Skeletal muscle tissue (tissue), 4 donors: ENCODE measurements around the gene PROM2. TPM values are rescaled to one million over a fixed set of nuclear protein-coding genes. Genes with fewer than 3 reads are reported as not detected.

Experiments used
- H3K27ac ChIP-seq: one replicate; pipeline ENCODE4 v1.7.0; 2013; ENCODE audit warnings: mild to moderate bottlenecking, low read depth, low read length, inconsistent platforms
- H3K27me3 ChIP-seq, 3 donors: one replicate each; pipeline ENCODE4 v1.7.0; 2013; ENCODE audit warnings: low read length in 3 of 3; ENCODE audit not compliant: control insufficient read depth in 3 of 3, insufficient read depth in 3 of 3
- H3K36me3 ChIP-seq, 3 donors: one replicate each; pipeline ENCODE4 v1.7.0; 2013; ENCODE audit warnings: low read length in 3 of 3; ENCODE audit not compliant: control insufficient read depth in 3 of 3, insufficient read depth in 3 of 3
- H3K4me1 ChIP-seq, 3 donors: one replicate each; pipeline ENCODE4 v1.7.0; 2013; ENCODE audit warnings: low read length in 3 of 3, mild to moderate bottlenecking in 3 of 3; ENCODE audit not compliant: control insufficient read depth in 3 of 3, insufficient read depth in 3 of 3
- H3K4me3 ChIP-seq, 3 donors: one replicate each; pipeline ENCODE4 v1.7.0; 2013; ENCODE audit warnings: low read length in 3 of 3
- H3K9ac ChIP-seq, 3 donors: one replicate each; pipeline ENCODE4 v1.7.0; 2013; ENCODE audit warnings: low read length in 3 of 3, mild to moderate bottlenecking in 3 of 3, moderate library complexity in 2 of 3, low read depth in 1 of 3
- H3K9me3 ChIP-seq, 3 donors: one replicate each; pipeline ENCODE4 v1.7.0; 2013; ENCODE audit warnings: low read length in 3 of 3; ENCODE audit not compliant: control insufficient read depth in 3 of 3
- total RNA-seq: library from RNA; depleted of rRNA; stranded (reverse); fragments of >200 nt; gene quantifications from one replicate; pipeline ENCODE4 v1.2.3, GENCODE V29; 2014
- donor health status: Osteomylitis.

The PROM2 gene
- total RNA-seq, 1 donor from 2014 or later, result under 0.01 TPM

- Histone ChIP-seq H3K4me3 (no peak overlapping the region), H3K9me3 (no peaks in the 10 kb centered on the region), H3K9ac (no peak overlapping the region)
These were observed 43.6 kb downstream of the PROM2 start for GRCh38 chr2:95317665-95318425.

GRCh38 chr2:95318431-95319220 lies 44.4 kb downstream of the PROM2 start:
- H3K9me3 ChIP-seq, result no peaks in the 10 kb centered on the region
- no peak overlapping the region for H3K4me3 ChIP-seq
- peaks cover 8 to 19% (median 16%) of the 10 kb centered on the region in 3 donors for H3K27me3 ChIP-seq
- H3K9ac ChIP-seq, result no peak overlapping the region
- H3K36me3 ChIP-seq, result no peaks in the 10 kb centered on the region
- H3K4me1 ChIP-seq, result no peaks in the 10 kb centered on the region
- H3K27ac ChIP-seq, result no peak overlapping the region

More at GRCh38 chr2:95317665-95318425, 43.6 kb downstream of the PROM2 start:
- H3K27me3 ChIP-seq, result peaks cover 8 to 27% (median 23%) of the 10 kb centered on the region in 3 donors
- no peaks in the 10 kb centered on the region for H3K36me3 ChIP-seq
- no peaks in the 10 kb centered on the region for H3K4me1 ChIP-seq
- no peak overlapping the region for H3K27ac ChIP-seq

DNA sequence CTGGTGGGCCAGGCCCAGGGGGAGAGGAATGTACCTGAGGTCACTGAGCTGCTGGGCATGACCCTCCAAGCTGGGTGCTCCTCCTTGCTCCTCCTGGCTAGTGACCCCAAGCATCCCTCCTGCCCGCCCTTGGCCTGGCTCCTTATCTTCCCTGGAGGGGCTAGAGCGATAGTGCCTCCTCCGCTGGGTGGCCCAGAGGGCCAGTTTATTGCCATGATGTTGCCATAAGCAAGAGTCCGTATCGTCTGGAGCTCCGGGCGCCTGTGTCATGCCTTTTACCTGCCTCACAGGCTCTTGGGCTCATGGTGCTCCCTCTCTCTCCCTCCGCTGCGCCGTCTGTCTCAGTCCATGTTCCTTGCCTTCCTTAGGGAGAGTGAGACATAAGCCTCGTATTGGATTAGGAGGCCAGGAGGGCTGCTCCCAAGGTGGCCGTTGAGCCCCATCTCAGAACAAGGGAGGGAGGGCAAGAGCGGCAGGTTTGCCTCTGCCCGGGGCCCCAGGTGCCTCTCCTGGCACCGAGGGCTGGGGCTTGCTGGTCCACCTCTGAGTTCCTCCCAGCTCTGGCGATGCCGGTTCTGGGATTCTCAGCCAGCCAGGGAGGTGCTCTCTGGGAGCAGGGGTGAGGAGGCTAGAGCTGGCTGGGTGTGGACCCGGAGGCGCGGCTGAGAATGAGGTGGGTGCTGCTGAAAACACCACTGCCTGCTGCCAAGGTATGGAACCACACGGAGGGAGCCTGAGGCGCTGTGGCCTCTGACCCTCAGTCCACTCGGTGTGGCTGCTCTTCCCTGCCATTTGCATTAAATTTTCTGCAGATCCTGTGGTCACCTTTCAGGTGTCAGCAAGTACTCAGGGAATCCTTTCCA lies 45.5 kb downstream of the PROM2 start:
- Histone ChIP-seq H3K27me3 (peaks cover 4 to 9% (median 6%) of the 10 kb centered on the region in 3 donors), H3K4me1 (no peaks in the 10 kb centered on the region), H3K9ac (no peak overlapping the region), H3K9me3 (no peaks in the 10 kb centered on the region), H3K27ac (no peak overlapping the region), H3K4me3 (no peak overlapping the region), H3K36me3 (no peaks in the 10 kb centered on the region)

DNA sequence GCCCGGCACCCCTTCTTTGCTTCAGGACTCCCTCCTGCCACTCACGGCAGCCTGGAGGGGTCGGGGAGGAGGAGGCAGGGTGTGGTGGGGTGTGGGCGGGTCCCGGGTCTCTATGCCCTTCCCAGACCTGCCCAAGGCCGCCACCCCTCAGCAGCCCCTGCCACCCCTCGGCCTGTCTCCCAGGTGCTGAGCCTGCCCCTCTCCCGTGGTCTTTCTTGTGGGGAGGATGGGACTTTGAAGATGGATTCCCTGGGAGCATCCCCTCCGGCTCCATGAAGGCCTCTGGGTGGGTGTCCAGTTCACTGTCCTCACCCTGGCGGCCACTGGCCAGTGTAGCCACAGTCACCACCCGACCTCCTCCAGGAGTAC lies 46.1 kb downstream of the PROM2 start:
- Histone ChIP-seq H3K36me3 (no peaks in the 10 kb centered on the region), H3K4me3 (no peak overlapping the region), H3K27ac (no peak overlapping the region), H3K4me1 (no peaks in the 10 kb centered on the region), H3K9ac (no peak overlapping the region), H3K27me3 (peaks cover 0 to 3% (median 0%) of the 10 kb centered on the region in 3 donors), H3K9me3 (no peaks in the 10 kb centered on the region)

- Histone ChIP-seq H3K27me3 (peaks cover 0 to 3% (median 0%) of the 10 kb centered on the region in 3 donors), H3K36me3 (no peaks in the 10 kb centered on the region), H3K27ac (no peak overlapping the region), H3K4me1 (no peaks in the 10 kb centered on the region), H3K4me3 (no peak overlapping the region), H3K9me3 (no peaks in the 10 kb centered on the region), H3K9ac (no peak overlapping the region)
These were observed 46.9 kb downstream of the PROM2 start for GRCh38 chr2:95320986-95321767.

DNA sequence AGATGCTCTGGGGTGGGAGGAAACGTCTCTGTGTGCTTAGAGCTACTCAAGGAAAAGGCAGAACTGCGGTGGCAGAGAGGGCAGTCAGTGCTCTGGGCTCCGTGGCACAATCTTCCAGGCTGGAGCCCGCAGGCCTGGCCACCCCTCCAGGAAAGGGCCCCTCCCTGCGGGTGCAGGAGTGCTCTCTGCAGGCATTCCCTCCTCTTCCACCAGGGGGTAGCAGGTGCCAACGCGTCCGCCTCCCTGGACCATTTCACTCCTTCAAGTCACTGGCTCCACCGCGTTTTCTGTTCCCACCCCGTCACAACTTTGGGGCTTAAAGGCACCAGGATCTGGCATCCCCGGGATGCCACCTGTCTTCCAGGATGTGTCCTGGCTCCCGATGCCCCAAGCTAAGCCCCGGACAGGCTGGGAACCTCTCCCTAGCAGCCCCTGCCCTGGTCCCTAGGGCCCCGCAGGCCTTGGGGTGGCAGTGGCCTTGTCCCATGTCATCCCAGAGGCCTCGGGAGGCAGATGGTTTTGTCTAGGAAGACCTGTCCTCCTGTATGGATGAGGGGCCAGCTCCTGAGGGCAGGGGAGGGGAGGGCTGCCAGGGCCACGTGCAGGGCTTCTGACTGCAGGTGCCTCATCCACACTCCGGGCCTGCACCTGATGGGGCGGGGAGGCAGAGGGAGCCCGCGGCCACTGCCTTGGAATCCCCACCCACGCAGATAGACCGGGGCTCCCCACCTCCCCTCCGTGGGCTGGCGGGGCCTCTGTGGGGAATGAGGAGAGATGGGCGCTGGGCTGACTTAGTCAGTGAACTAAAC lies 49.3 kb downstream of the PROM2 start:
- Histone ChIP-seq H3K4me3 (no peak overlapping the region), H3K9me3 (no peaks in the 10 kb centered on the region), H3K9ac (no peak overlapping the region), H3K36me3 (no peaks in the 10 kb centered on the region), H3K27ac (no peak overlapping the region), H3K27me3 (peaks cover 0 to 3% (median under 1%) of the 10 kb centered on the region in 3 donors), H3K4me1 (no peaks in the 10 kb centered on the region)

GRCh38 chr2:95325026-95325425 lies 50.8 kb downstream of the PROM2 start:
- Histone ChIP-seq H3K4me3 (no peak overlapping the region), H3K27me3 (peaks cover 0 to 4% (median 0%) of the 10 kb centered on the region in 3 donors), H3K9ac (no peak overlapping the region), H3K36me3 (no peaks in the 10 kb centered on the region), H3K27ac (no peak overlapping the region), H3K9me3 (no peaks in the 10 kb centered on the region), H3K4me1 (no peaks in the 10 kb centered on the region)

GRCh38 chr2:95325590-95326432 lies 51.6 kb downstream of the PROM2 start:
- no peaks in the 10 kb centered on the region for H3K9me3 ChIP-seq
- H3K27ac ChIP-seq, result no peak overlapping the region
- no peaks in the 10 kb centered on the region for H3K4me1 ChIP-seq
- H3K9ac ChIP-seq, result no peak overlapping the region
- H3K36me3 ChIP-seq, result no peaks in the 10 kb centered on the region
- H3K27me3 ChIP-seq, result peaks cover 0 to 4% (median 0%) of the 10 kb centered on the region in 3 donors
- H3K4me3 ChIP-seq, result no peak overlapping the region
